Gastroesophageal sphincter (tissue), 3 donors: Measurements from ENCODE around the gene PPP1R7.

Source experiments
- CTCF ChIP-seq, 4 experiments: fragments of 200-600 bp in 2 of 4; fragments of 450-650 bp in 2 of 4; sonication (generic) in 1 of 4; IDR thresholded peaks; one replicate each; pipeline ENCODE4 v1.5.1; 2017 to 2019; ENCODE audit warnings: antibody characterized with exemption in 4 of 4, mild to moderate bottlenecking in 2 of 4, moderate library complexity in 2 of 4
- EP300 ChIP-seq: sonication (generic); formaldehyde crosslinking; IDR thresholded peaks from one replicate; pipeline ENCODE4 v1.6.1; 2017; ENCODE audit warnings: antibody characterized with exemption, mild to moderate bottlenecking
- POLR2A ChIP-seq, 2 donors: fragments of 450-650 bp; IDR thresholded peaks; one replicate each; pipeline ENCODE4 v1.6.1; 2017; ENCODE audit warnings: antibody characterized with exemption in 2 of 2, mild to moderate bottlenecking in 2 of 2, moderate library complexity in 1 of 2
- POLR2AphosphoS5 ChIP-seq: sonication (generic); formaldehyde crosslinking; IDR thresholded peaks from one replicate; pipeline ENCODE4 v1.6.1; 2017; ENCODE audit warnings: antibody characterized with exemption

DNA sequence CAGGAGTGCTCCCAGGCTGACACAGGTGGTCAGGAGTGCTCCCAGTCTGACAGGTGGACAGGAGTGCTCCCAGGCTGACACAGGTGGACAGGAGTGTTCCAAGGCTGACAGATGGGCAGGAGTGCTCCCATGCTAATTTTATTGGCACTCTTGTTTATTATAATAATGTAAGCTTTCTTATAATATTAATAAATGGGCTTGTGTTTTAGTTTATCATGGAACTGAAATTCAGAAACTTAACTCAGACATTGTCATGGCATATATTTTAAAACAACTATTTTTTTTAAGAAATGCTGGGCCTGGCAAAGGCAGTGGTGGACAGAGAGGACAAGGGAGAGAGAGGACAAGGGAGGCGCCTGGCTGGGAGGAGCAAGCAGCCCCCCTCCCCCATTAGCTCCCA is 56.9 kb downstream of the PPP1R7 start:
- TF ChIP-seq CTCF (IDR thresholded peaks at IDR 0.05) (no peak), EP300 (no peak), POLR2AphosphoS5 (no peak), POLR2A (IDR thresholded peaks at IDR 0.05) (no peak)
